KMS-11 (cell line): ENCODE measurements around the gene MDK.

Experiments used
- H2AFZ ChIP-seq: fragments of 200-600 bp; sonication (generic); 2 replicates; pipeline ENCODE4 v1.6.1; 2016; ENCODE audit warnings: antibody characterized with exemption, mixed run types, low read depth
- H3K27ac ChIP-seq: fragments of 200-600 bp; sonication (generic); 2 replicates; pipeline ENCODE4 v1.6.1; 2016; ENCODE audit warnings: mild to moderate bottlenecking, mixed run types
- H3K27me3 ChIP-seq: fragments of 200-600 bp; sonication (generic); 2 replicates; pipeline ENCODE4 v1.6.1; 2017; ENCODE audit warnings: mild to moderate bottlenecking, low read depth, mixed run types, moderate library complexity; ENCODE audit not compliant: insufficient read depth
- H3K36me3 ChIP-seq: fragments of 200-600 bp; sonication (generic); 2 replicates; pipeline ENCODE4 v1.6.1; 2017; ENCODE audit warnings: mild to moderate bottlenecking, mixed run types; ENCODE audit not compliant: insufficient read depth
- H3K4me1 ChIP-seq: fragments of 200-600 bp; sonication (generic); 2 replicates; pipeline ENCODE4 v1.6.1; 2016; ENCODE audit warnings: mild to moderate bottlenecking, low read depth, mixed run types; ENCODE audit not compliant: poor library complexity, severe bottlenecking
- H3K4me2 ChIP-seq: fragments of 200-600 bp; sonication (generic); 2 replicates; pipeline ENCODE4 v1.7.0; 2016; ENCODE audit warnings: mild to moderate bottlenecking, mixed run types
- H3K4me3 ChIP-seq: fragments of 200-600 bp; sonication (generic); IDR thresholded peaks from 2 replicates; pipeline ENCODE4 v1.6.1; 2017; ENCODE audit warnings: low read depth, low read length, mixed read lengths; ENCODE audit not compliant: insufficient read depth
- H3K79me2 ChIP-seq: fragments of 200-600 bp; sonication (generic); 2 replicates; pipeline ENCODE4 v1.6.1; 2016; ENCODE audit warnings: low read depth, mixed run types; ENCODE audit not compliant: insufficient read depth
- H3K9ac ChIP-seq: fragments of 200-600 bp; sonication (generic); 2 replicates; pipeline ENCODE4 v1.6.1; 2016; ENCODE audit warnings: mild to moderate bottlenecking, mixed run types
- H4K20me1 ChIP-seq: fragments of 200-600 bp; sonication (generic); 2 replicates; pipeline ENCODE4 v1.6.1; 2016; ENCODE audit warnings: mild to moderate bottlenecking, mixed run types; ENCODE audit not compliant: insufficient read depth
- TF ChIP-seq, protein P1 (sequence below): fragments of 200-600 bp; sonication (generic); conservative IDR thresholded peaks from 2 replicates; pipeline ENCODE4 v1.6.1; 2017; ENCODE audit warnings: low read depth, mild to moderate bottlenecking, antibody characterized with exemption, low read length, moderate library complexity, mixed read lengths

The MDK gene

DNA sequence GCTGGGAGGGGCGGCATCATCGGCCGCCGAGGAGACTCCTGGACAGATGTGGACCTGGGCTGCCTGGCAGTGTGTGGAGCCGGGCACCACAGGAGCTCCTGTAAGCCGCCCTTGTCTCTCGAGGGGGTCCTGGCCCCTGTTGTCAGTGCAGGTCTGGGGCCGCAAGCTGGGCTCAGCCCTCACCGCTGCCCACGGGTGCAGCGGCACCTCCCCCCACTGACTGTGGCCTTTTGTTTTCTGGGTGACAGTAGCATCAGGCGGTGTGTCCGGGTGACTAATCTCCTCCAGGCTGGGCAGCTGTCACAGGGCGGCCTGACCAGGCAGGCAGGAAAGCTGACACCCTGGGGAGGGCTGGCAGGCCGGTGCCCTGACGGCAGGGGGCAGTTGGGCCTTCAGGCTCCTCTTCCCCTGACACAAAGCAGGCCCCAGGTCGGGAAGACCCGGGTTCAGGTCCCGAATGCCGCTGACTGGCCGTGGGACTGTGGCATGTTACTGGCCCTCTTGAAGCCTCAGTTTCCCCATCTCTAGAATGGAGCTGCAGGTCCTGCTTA, 17.9 kb upstream of the MDK start:
- TF ChIP-seq, protein P1, sequence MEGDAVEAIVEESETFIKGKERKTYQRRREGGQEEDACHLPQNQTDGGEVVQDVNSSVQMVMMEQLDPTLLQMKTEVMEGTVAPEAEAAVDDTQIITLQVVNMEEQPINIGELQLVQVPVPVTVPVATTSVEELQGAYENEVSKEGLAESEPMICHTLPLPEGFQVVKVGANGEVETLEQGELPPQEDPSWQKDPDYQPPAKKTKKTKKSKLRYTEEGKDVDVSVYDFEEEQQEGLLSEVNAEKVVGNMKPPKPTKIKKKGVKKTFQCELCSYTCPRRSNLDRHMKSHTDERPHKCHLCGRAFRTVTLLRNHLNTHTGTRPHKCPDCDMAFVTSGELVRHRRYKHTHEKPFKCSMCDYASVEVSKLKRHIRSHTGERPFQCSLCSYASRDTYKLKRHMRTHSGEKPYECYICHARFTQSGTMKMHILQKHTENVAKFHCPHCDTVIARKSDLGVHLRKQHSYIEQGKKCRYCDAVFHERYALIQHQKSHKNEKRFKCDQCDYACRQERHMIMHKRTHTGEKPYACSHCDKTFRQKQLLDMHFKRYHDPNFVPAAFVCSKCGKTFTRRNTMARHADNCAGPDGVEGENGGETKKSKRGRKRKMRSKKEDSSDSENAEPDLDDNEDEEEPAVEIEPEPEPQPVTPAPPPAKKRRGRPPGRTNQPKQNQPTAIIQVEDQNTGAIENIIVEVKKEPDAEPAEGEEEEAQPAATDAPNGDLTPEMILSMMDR: no peak
- H3K27me3 ChIP-seq: no peaks in the 10 kb centered on the region
- H3K79me2 ChIP-seq: no peaks in the 10 kb centered on the region; the same call in 1 of the 2 replicates
- no peaks in the 10 kb centered on the region for H3K36me3 ChIP-seq
- no peak overlapping the region for H3K9ac ChIP-seq
- H2AFZ ChIP-seq: no peak overlapping the region
- no peaks in the 10 kb centered on the region for H3K4me1 ChIP-seq
- H4K20me1 ChIP-seq: no peaks in the 10 kb centered on the region
- no peak overlapping the region for H3K4me2 ChIP-seq
- no peak overlapping the region for H3K27ac ChIP-seq
- H3K4me3 ChIP-seq: no peak overlapping the region

DNA sequence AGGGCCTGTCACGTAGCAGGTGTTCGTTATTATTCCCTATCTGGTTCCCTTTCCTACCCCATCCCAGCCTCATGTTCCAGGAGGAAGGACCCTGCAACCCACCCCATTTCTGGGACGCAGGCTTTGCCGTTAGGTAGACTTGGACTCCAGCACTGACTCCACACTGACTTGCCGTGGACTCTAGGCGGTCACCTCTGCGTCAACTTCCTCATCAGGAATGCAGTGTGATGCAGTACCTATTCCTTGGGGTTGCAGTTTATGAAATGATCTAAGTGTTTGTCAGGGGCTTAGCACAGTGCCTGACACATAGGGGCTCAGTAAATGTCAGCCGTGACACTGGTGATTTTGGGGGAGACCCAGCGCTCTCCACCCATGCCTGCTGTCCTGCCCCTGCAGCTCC, 17.4 kb upstream of the MDK start:
- Histone ChIP-seq H3K4me1 (no peaks in the 10 kb centered on the region), H3K4me3 (no peak overlapping the region), H4K20me1 (no peaks in the 10 kb centered on the region), H3K9ac (no peak overlapping the region), H2AFZ (no peak overlapping the region), H3K27me3 (no peaks in the 10 kb centered on the region), H3K79me2 (no peaks in the 10 kb centered on the region; the same call in 1 of the 2 replicates), H3K36me3 (no peaks in the 10 kb centered on the region), H3K27ac (no peak overlapping the region), H3K4me2 (no peak overlapping the region)
- TF ChIP-seq, protein P1: no peak

DNA sequence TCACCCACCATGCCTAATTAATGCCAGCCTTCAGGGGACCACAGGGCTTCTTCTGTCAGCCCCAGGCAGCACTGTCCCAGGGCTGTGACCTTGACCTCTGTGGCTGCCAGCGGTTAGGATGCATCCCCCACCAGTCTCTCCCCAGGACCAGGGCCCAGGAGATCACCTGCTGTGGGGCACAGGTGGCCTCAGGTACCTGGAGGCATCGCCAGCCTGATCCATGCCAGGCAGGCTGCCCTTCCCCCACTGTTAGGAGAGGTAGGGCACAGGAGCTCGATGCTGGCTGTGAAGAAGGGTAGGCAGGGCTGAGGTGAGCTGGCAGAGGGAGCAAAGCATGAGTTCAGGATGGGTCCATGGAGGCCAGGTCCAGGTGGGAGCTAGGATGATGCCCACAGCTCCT, 16.7 kb upstream of the MDK start:
- Histone ChIP-seq H3K27ac (no peak overlapping the region), H4K20me1 (no peaks in the 10 kb centered on the region), H3K4me1 (no peaks in the 10 kb centered on the region), H3K4me3 (no peak overlapping the region), H3K27me3 (no peaks in the 10 kb centered on the region), H3K36me3 (no peaks in the 10 kb centered on the region), H3K4me2 (no peak overlapping the region), H2AFZ (no peak overlapping the region), H3K79me2 (no peaks in the 10 kb centered on the region; the same call in 1 of the 2 replicates), H3K9ac (no peak overlapping the region)
- TF ChIP-seq, protein P1: no peak

DNA sequence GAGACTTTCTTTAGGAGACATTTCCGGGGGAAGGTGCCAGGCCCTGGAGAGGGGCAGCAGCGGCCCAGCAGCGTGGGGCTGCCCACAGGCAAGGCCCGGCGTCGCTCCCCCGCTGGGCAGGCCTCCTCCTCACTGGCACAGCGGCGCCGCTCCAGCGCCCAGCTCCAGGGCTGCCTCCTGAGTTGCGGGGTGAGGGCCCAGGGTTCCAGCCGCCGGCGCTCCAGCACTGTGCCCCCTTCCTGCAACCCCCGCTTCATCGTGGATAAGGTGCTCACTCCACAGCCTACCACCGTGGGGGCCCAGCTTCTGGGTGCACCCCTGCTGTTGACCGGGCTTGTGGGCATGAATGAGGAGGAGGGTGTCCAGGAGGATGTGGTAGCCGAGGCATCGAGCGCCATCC, 15.2 kb upstream of the MDK start:
- Histone ChIP-seq H3K4me3 (no peak overlapping the region), H3K27ac (no peak overlapping the region), H3K36me3 (no peaks in the 10 kb centered on the region), H3K79me2 (no peaks in the 10 kb centered on the region; the same call in 1 of the 2 replicates), H3K4me2 (no peak overlapping the region), H3K4me1 (no peaks in the 10 kb centered on the region), H2AFZ (no peak overlapping the region), H3K9ac (no peak overlapping the region), H4K20me1 (no peaks in the 10 kb centered on the region), H3K27me3 (no peaks in the 10 kb centered on the region)
- TF ChIP-seq, protein P1: no peak
